ENCODE results near the gene MAP4K3. TPM values are rescaled to one million over a fixed set of nuclear protein-coding genes. Genes with fewer than 3 reads are reported as not detected.
A peak's percentile ranks its signal among the peaks of the same experiment; 100 is the strongest.

MAP4K3 gene
- total RNA-seq, 6 donors from 2014 or later = 29.8 to 83.6 (median 51.1) TPM

DNA sequence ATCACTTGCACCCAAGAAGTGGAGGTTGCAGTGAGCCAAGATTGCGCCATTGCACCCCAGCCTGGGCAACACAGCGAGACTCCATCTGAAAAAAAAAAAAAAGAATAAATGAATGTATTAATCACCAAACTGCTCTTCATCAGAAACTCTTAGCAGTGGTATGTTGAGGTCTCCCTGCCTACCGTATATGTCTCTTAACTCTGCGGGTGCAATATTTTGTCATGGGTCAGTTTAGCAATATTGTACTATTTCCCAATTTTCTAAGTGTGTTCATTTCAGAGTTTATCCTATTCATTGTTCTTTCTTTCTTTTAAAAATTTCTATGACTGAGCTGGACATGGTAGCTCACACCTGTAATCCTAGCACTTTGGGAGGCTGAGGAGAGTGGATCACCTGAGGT, 37.9 kb upstream of the MAP4K3 start:
- TF ChIP-seq POLR2A (IDR thresholded peaks at IDR 0.05) = no peak
- no peak for TF ChIP-seq POLR2AphosphoS5 (IDR thresholded peaks at IDR 0.05)
- no peak for TF ChIP-seq EP300 (IDR thresholded peaks at IDR 0.05)
- TF ChIP-seq, protein P1, sequence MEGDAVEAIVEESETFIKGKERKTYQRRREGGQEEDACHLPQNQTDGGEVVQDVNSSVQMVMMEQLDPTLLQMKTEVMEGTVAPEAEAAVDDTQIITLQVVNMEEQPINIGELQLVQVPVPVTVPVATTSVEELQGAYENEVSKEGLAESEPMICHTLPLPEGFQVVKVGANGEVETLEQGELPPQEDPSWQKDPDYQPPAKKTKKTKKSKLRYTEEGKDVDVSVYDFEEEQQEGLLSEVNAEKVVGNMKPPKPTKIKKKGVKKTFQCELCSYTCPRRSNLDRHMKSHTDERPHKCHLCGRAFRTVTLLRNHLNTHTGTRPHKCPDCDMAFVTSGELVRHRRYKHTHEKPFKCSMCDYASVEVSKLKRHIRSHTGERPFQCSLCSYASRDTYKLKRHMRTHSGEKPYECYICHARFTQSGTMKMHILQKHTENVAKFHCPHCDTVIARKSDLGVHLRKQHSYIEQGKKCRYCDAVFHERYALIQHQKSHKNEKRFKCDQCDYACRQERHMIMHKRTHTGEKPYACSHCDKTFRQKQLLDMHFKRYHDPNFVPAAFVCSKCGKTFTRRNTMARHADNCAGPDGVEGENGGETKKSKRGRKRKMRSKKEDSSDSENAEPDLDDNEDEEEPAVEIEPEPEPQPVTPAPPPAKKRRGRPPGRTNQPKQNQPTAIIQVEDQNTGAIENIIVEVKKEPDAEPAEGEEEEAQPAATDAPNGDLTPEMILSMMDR (IDR thresholded peaks at IDR 0.05) = no peak
- Histone ChIP-seq H3K4me1 (peaks cover under 1 to 5% (median under 1%) of the 10 kb centered on the region in 4 donors), H3K36me3 (peaks cover 0 to 4% (median 0%) of the 10 kb centered on the region in 4 donors), H3K27ac (no peak overlapping the region), H3K9me3 (no peaks in the 10 kb centered on the region), H3K27me3 (no peaks in the 10 kb centered on the region), H3K4me3 (no peak overlapping the region)
- 88 to 89% methylated on average over 4 of the region's 4 CpGs for WGBS, 2 donors
- no peak for DNase-seq
- no peak for ATAC-seq (ENCODE audit: low FRiP score in 2 of 2)

DNA sequence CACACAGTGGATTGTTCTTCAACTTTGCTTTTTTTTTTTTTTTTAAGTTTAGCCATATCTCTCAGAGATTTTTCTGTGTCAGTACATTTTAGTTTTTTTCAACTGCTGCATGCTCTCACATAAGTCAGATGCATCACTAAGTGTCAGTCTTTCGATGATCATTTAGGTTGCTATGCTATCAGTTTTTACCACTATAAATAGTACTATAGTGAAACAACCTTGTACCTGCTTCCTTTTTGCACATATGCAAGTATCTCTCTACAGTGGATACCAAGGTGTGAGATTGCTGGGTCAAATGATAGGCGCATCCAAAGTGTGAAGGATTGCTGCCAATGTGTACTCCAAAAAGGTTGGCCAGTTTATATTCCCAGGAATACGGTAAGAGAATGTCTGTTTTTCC, 33.5 kb upstream of the MAP4K3 start:
- Histone ChIP-seq H3K36me3 (no peaks in the 10 kb centered on the region), H3K27ac (no peak overlapping the region), H3K4me1 (peaks cover 14 to 25% (median 21%) of the 10 kb centered on the region in 4 donors), H3K9me3 (no peaks in the 10 kb centered on the region), H3K4me3 (no peak overlapping the region), H3K27me3 (no peaks in the 10 kb centered on the region)
- DNase-seq (no peak), ATAC-seq (ENCODE audit: low FRiP score in 2 of 2) (no peak)
- 91% methylated on average over 3 of the region's 3 CpGs for WGBS, 2 donors
- TF ChIP-seq, protein P1 (IDR thresholded peaks at IDR 0.05) = no peak
- TF ChIP-seq POLR2AphosphoS5 (IDR thresholded peaks at IDR 0.05) (no peak), POLR2A (IDR thresholded peaks at IDR 0.05) (no peak), EP300 (IDR thresholded peaks at IDR 0.05) (no peak)

DNA sequence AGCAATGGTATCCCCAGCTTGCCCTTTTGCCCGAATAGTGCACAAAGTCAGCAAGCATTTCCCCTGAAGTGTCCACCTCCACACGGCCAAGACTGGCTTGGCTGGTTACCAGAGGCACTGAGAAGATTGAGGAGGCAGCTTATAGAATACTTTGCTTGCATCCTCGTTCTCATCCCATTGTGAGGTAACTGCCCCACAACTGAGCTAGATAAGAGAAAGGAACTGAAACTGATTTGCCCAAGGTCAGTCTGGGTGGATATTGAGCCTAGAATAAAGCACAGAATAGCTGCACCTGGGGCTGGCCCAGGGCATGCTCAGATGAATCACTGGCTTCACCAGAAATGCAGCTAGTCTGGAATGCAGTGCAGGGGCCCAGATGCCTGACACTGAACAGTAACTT, 32.7 kb upstream of the MAP4K3 start:
- WGBS, 2 donors = 9 to 30% methylated on average over 3 of the region's 3 CpGs
- DNase-seq (no peak), ATAC-seq (ENCODE audit: low FRiP score in 2 of 2) (peak in 1 of 2 donors; percentile 59)
- Histone ChIP-seq H3K27me3 (no peaks in the 10 kb centered on the region), H3K27ac (peak overlapping the region in 2 of 4 donors; percentile 18 to 50), H3K9me3 (no peaks in the 10 kb centered on the region), H3K4me3 (no peak overlapping the region), H3K36me3 (no peaks in the 10 kb centered on the region), H3K4me1 (peaks cover 14 to 25% (median 21%) of the 10 kb centered on the region in 4 donors)
- TF ChIP-seq, protein P1 (IDR thresholded peaks at IDR 0.05) = no peak
- TF ChIP-seq POLR2A (IDR thresholded peaks at IDR 0.05) (no peak), EP300 (IDR thresholded peaks at IDR 0.05) (no peak), POLR2AphosphoS5 (IDR thresholded peaks at IDR 0.05) (no peak)

DNA sequence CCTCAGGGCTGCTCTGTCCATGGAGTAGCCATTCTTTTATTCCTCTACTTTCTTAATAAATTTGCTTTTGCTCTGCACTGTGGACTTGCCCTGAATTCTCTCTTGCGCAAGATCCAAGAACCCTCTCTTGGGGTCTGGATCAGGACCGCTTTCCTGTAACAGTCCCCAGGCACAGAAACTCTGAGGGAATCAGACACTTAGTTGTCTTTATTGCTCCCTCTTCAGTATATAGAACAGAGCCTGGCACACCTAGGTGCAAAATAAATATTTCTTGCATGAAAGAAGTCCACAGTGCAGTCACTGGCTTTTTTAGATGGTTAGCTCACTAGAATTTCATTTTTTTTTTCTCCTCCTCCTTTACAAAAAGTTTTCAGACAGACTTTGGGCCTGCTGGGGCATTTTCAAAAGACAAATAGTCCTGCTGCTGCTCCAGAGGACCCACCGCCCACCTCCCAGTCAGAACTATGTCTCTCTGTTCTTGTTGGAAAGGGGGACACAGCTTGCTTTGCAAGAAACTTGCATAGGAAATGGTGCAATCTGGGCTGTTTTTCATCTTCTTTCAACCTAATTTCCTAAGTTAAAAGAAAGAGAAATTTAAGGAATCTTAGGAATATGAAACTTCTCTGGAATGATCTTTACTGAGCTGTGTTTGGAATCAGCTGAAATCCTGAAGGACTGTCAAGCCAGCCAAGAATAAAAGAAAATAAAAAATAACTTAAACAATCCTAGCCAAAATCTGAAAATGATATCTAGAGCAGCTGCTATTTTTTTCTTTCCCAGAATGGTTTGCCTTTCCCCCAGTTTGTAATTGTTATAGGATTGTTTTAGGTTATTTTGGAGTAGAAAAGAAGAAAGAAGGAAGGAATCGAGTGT, 31.7 kb upstream of the MAP4K3 start:
- TF ChIP-seq POLR2AphosphoS5 (IDR thresholded peaks at IDR 0.05) (no peak), EP300 (IDR thresholded peaks at IDR 0.05) (no peak), POLR2A (IDR thresholded peaks at IDR 0.05) (no peak)
- TF ChIP-seq, protein P1 (IDR thresholded peaks at IDR 0.05) = no peak
- H3K9me3 ChIP-seq = no peaks in the 10 kb centered on the region
- WGBS, 2 donors = 81 to 84% methylated on average over 4 of the region's 4 CpGs
- DNase-seq = no peak
- peaks cover 14 to 25% (median 21%) of the 10 kb centered on the region in 4 donors for H3K4me1 ChIP-seq
- H3K27me3 ChIP-seq = no peaks in the 10 kb centered on the region
- H3K4me3 ChIP-seq = no peak overlapping the region
- H3K36me3 ChIP-seq = no peaks in the 10 kb centered on the region
- H3K27ac ChIP-seq = peak overlapping the region; percentile 18 to 50 (median 34)
- ATAC-seq (ENCODE audit: low FRiP score in 2 of 2) = peak in 1 of 2 donors; percentile 44

Data from upper lobe of left lung (tissue), 6 donors.